Loucy (cell line): ENCODE measurements around the gene ODAD3.
A peak's percentile ranks its signal among the peaks of the same experiment; 100 is the strongest.

ENCODE experiments used
- H2AFZ ChIP-seq: fragments of 200-600 bp; sonication (generic); 2 replicates; pipeline ENCODE4 v1.6.0; 2016; ENCODE audit warnings: antibody characterized with exemption, mild to moderate bottlenecking, low read length, moderate library complexity
- H3F3A ChIP-seq: fragments of 200-600 bp; 2 replicates; pipeline ENCODE4 v1.6.0; 2016; ENCODE audit warnings: antibody characterized with exemption, low read depth, mild to moderate bottlenecking
- H3K27me3 ChIP-seq: fragments of 200-600 bp; sonication (generic); 2 replicates; pipeline ENCODE4 v1.6.1; 2014; ENCODE audit warnings: low read length, mild to moderate bottlenecking; ENCODE audit not compliant: insufficient read depth, poor library complexity, severe bottlenecking
- H3K36me3 ChIP-seq: fragments of 200-600 bp; sonication (generic); 2 replicates; pipeline ENCODE4 v1.6.1; 2016; ENCODE audit warnings: low read length; ENCODE audit not compliant: insufficient read depth
- H3K4me1 ChIP-seq: fragments of 200-600 bp; sonication (generic); 2 replicates; pipeline ENCODE4 v1.5.1; 2014; ENCODE audit warnings: low read length, mild to moderate bottlenecking; ENCODE audit not compliant: insufficient read depth, poor library complexity, severe bottlenecking
- H3K4me2 ChIP-seq: fragments of 200-600 bp; sonication (generic); 2 replicates; pipeline ENCODE4 v1.6.0; 2014; ENCODE audit warnings: antibody characterized with exemption, low read length, low read depth, mild to moderate bottlenecking; ENCODE audit not compliant: poor library complexity, severe bottlenecking
- H3K4me3 ChIP-seq: fragments of 200-600 bp; sonication (generic); 2 replicates; pipeline ENCODE4 v1.5.1; 2014; ENCODE audit warnings: low read length, mild to moderate bottlenecking, mixed read lengths; ENCODE audit not compliant: poor library complexity, severe bottlenecking
- H3K79me2 ChIP-seq: fragments of 200-600 bp; sonication (generic); 2 replicates; pipeline ENCODE4 v1.6.1; 2014; ENCODE audit warnings: low read length; ENCODE audit not compliant: insufficient read depth
- H3K9ac ChIP-seq: fragments of 200-600 bp; sonication (generic); 2 replicates; pipeline ENCODE4 v1.6.0; 2014; ENCODE audit warnings: mild to moderate bottlenecking, low read depth, low read length, moderate library complexity; ENCODE audit not compliant: poor library complexity, severe bottlenecking
- H3K9me2 ChIP-seq: fragments of 200-600 bp; sonication (generic); replicated peaks from 2 replicates; pipeline ENCODE4 v1.6.1; 2016; ENCODE audit warnings: low read depth, low read length, mixed read lengths
- H3K9me3 ChIP-seq: fragments of 200-600 bp; sonication (generic); 2 replicates; pipeline ENCODE4 v1.6.1; 2014; ENCODE audit warnings: mild to moderate bottlenecking, antibody characterized with exemption, low read length, low read depth; ENCODE audit not compliant: insufficient read depth
- H4K20me1 ChIP-seq: fragments of 200-600 bp; sonication (generic); 2 replicates; pipeline ENCODE4 v1.6.0; 2014; ENCODE audit warnings: antibody characterized with exemption, low read length, mild to moderate bottlenecking; ENCODE audit not compliant: insufficient read depth, poor library complexity, severe bottlenecking
- CTCF ChIP-seq: fragments of 200-600 bp; sonication (generic); conservative IDR thresholded peaks from 2 replicates; pipeline ENCODE4 v1.5.1; 2014; ENCODE audit warnings: mild to moderate bottlenecking, antibody characterized with exemption, low read length
- EZH2phosphoT487 ChIP-seq: fragments of 200-600 bp; IDR thresholded peaks from 2 replicates; pipeline ENCODE4 v1.6.1; 2018; ENCODE audit warnings: antibody characterized with exemption, mild to moderate bottlenecking, moderate library complexity, borderline replicate concordance

Gene ODAD3

GRCh38 chr19:11375143-11375948 lies 59.6 kb downstream of the ODAD3 start:
- TF ChIP-seq EZH2phosphoT487 (no peak), CTCF (no peak)
- Histone ChIP-seq H3K4me2 (peak overlapping the region; percentile 92), H3K79me2 (peaks cover 20% of the 10 kb centered on the region; the same call in 1 of the 2 replicates), H3K27me3 (no peaks in the 10 kb centered on the region), H3K9me3 (no peaks in the 10 kb centered on the region), H3K4me3 (peak overlapping the region; percentile 90), H3K4me1 (peaks cover 33% of the 10 kb centered on the region), H2AFZ (peak overlapping the region; percentile 61), H4K20me1 (peaks cover 5% of the 10 kb centered on the region), H3K36me3 (no peaks in the 10 kb centered on the region), H3K9me2 (no peaks in the 10 kb centered on the region), H3F3A (no peaks in the 10 kb centered on the region), H3K9ac (peak overlapping the region; percentile 93)

GRCh38 chr19:11374433-11375142 lies 60.3 kb downstream of the ODAD3 start, which contains the start of gene SWSAP1:
SWSAP1 (plus strand) TSS chr19:11374666; CDS start chr19:11374681, 15 bp downstream.
- Histone ChIP-seq H3K4me3 (peak within 1 kb of the TSS; percentile 90), H3K4me1 (peaks cover 33% of the 10 kb centered on the region), H3K9ac (peak within 1 kb of the TSS; percentile 93), H3K4me2 (peak within 1 kb of the TSS; percentile 92), H3K27me3 (no peaks in the 10 kb centered on the region), H3K79me2 (peaks cover 20% of the 10 kb centered on the region; the same call in 1 of the 2 replicates), H3F3A (no peaks in the 10 kb centered on the region), H3K9me3 (no peaks in the 10 kb centered on the region), H4K20me1 (peaks cover 5% of the 10 kb centered on the region), H3K36me3 (no peaks in the 10 kb centered on the region), H2AFZ (peak within 1 kb of the TSS; percentile 74), H3K9me2 (no peaks in the 10 kb centered on the region)
- TF ChIP-seq EZH2phosphoT487: no peak
- TF ChIP-seq CTCF: no peak

GRCh38 chr19:11373885-11374432 lies 61.0 kb downstream of the ODAD3 start:
- peaks cover 33% of the 10 kb centered on the region for H3K4me1 ChIP-seq
- peaks cover 5% of the 10 kb centered on the region for H4K20me1 ChIP-seq
- H3K4me3 ChIP-seq: peak overlapping the region; percentile 90
- no peak overlapping the region for H2AFZ ChIP-seq
- no peaks in the 10 kb centered on the region for H3K9me2 ChIP-seq
- H3K79me2 ChIP-seq: peaks cover 20% of the 10 kb centered on the region; the same call in 1 of the 2 replicates
- H3K36me3 ChIP-seq: no peaks in the 10 kb centered on the region
- H3F3A ChIP-seq: no peaks in the 10 kb centered on the region
- H3K27me3 ChIP-seq: no peaks in the 10 kb centered on the region
- TF ChIP-seq CTCF: no peak
- TF ChIP-seq EZH2phosphoT487: no peak
- no peaks in the 10 kb centered on the region for H3K9me3 ChIP-seq
- peak overlapping the region; percentile 93 for H3K9ac ChIP-seq
- peak overlapping the region; percentile 77 for H3K4me2 ChIP-seq
